Activated CD4-positive, alpha-beta memory T cell treated with anti-CD3 and anti-CD28 coated beads for 36 hours (primary cell): Measurements from ENCODE around the gene RNU1-2. TPM values are rescaled to one million over a fixed set of nuclear protein-coding genes. Genes with fewer than 3 reads are reported as not detected.
"Not testable (repeated sequence)": the region's sequence is repeated elsewhere in the genome, so short reads cannot be mapped to it uniquely, and the experiment has no call there.

Experiments used
- CTCF ChIA-PET: fragments of 350-600 bp; sonication (Branson Sonifier 250); formaldehyde crosslinking; loops from one replicate; lab custom pipeline; 2021; ENCODE audit warnings: antibody characterized with exemption, inconsistent platforms; lab: Charles Lee
- POLR2A ChIA-PET: fragments of 350-600 bp; sonication (Branson Sonifier 250); formaldehyde crosslinking; loops from one replicate; lab custom pipeline; 2021; ENCODE audit warnings: antibody characterized with exemption; lab: Charles Lee
- DNase-seq: peaks from one replicate; pipeline ENCODE4 v3.0.0-alpha.2; 2020
- H3K27ac Mint-ChIP-seq: one replicate; pipeline ENCODE4 v1.8.0; 2021; ENCODE audit warnings: mixed read lengths
- H3K27me3 Mint-ChIP-seq: one replicate; pipeline ENCODE4 v1.8.0; 2021; ENCODE audit warnings: mixed read lengths
- H3K36me3 Mint-ChIP-seq: one replicate; pipeline ENCODE4 v1.8.0; 2021; ENCODE audit warnings: mixed read lengths
- H3K4me1 Mint-ChIP-seq: one replicate; pipeline ENCODE4 v1.8.0; 2021; ENCODE audit warnings: low read depth, mixed read lengths
- H3K4me3 Mint-ChIP-seq: one replicate; pipeline ENCODE4 v1.8.0; 2021; ENCODE audit warnings: mild to moderate bottlenecking, mixed read lengths
- H3K9me3 Mint-ChIP-seq: one replicate; pipeline ENCODE4 v1.8.0; 2021; ENCODE audit warnings: mixed read lengths
- intact Hi-C: fragments of 100-400 bp; cut with micrococcal nuclease; formaldehyde crosslinking; loops from one replicate; pipeline ENCODE4 v1.15.1; 2023
- total RNA-seq, 2 experiments: library from RNA; stranded (reverse); gene quantifications; one replicate each; pipeline ENCODE4 v1.2.3, GENCODE V29; 2021

RNU1-2 gene
- total RNA-seq, 2 experiments from 2014 or later: 1,390 to 1,409 TPM

- H3K36me3 Mint-ChIP-seq, H3K27ac Mint-ChIP-seq, intact Hi-C loops, H3K27me3 Mint-ChIP-seq, CTCF ChIA-PET, DNase-seq, H3K4me3 Mint-ChIP-seq, H3K9me3 Mint-ChIP-seq: not testable (repeated sequence)
- POLR2A ChIA-PET: interaction anchor here (1.7 to 1.9 kb wide), 2 partner anchors 12 to 379 kb away, joined by 4 to 8 read pairs; partner anchors contain the start of gene RNU1-1
- peaks cover 40% of the 10 kb centered on the region for H3K4me1 Mint-ChIP-seq
Observed at GRCh38 chr1:16892978-16893525, 2.7 kb upstream of the RNU1-2 start.

GRCh38 chr1:16893796-16894195 lies 2.0 kb upstream of the RNU1-2 start:
- POLR2A ChIA-PET: interaction anchor here (1.9 kb wide), 1 partner anchor 11 kb away, joined by 8 read pairs; no protein-coding TSS in a partner anchor
- intact Hi-C loops, H3K27me3 Mint-ChIP-seq, H3K4me3 Mint-ChIP-seq, CTCF ChIA-PET, H3K36me3 Mint-ChIP-seq, DNase-seq, H3K9me3 Mint-ChIP-seq, H3K27ac Mint-ChIP-seq: not testable (repeated sequence)
- peaks cover 41% of the 10 kb centered on the region for H3K4me1 Mint-ChIP-seq

GRCh38 chr1:16894338-16894737 lies 1.4 kb upstream of the RNU1-2 start:
- H3K9me3 Mint-ChIP-seq, intact Hi-C loops, CTCF ChIA-PET, H3K27ac Mint-ChIP-seq, POLR2A ChIA-PET, H3K4me3 Mint-ChIP-seq, H3K27me3 Mint-ChIP-seq, H3K36me3 Mint-ChIP-seq, DNase-seq: not testable (repeated sequence)
- H3K4me1 Mint-ChIP-seq: peaks cover 38% of the 10 kb centered on the region

- DNase-seq, H3K27me3 Mint-ChIP-seq, H3K36me3 Mint-ChIP-seq, POLR2A ChIA-PET, H3K9me3 Mint-ChIP-seq, CTCF ChIA-PET, intact Hi-C loops: not testable (repeated sequence)
- Mint-ChIP-seq H3K27ac (peak overlapping the region; percentile 61), H3K4me3 (peak overlapping the region; percentile 63), H3K4me1 (peaks cover 29% of the 10 kb centered on the region)
Observed at GRCh38 chr1:16895233-16895597, 565 bp upstream of the RNU1-2 start.

GRCh38 chr1:16896316-16897055 lies 706 bp downstream of the RNU1-2 start:
- peak; percentile 71 for DNase-seq
- Mint-ChIP-seq H3K27ac (peak overlapping the region; percentile 97), H3K4me3 (peak overlapping the region; percentile 76), H3K4me1 (peaks cover 36% of the 10 kb centered on the region)
- intact Hi-C loops: loop anchor here (1.0 kb wide), 1 partner anchor 8 kb away; no protein-coding TSS in a partner anchor
- POLR2A ChIA-PET: interaction anchor here (0.6 to 1.7 kb wide), 5 partner anchors 9 to 383 kb away, joined by 3 to 45 read pairs (median 4); partner anchors contain the start of genes RNU1-1 and SDHB
- CTCF ChIA-PET, H3K9me3 Mint-ChIP-seq, H3K27me3 Mint-ChIP-seq, H3K36me3 Mint-ChIP-seq: not testable (repeated sequence)

GRCh38 chr1:16897653-16898052 lies 1.9 kb downstream of the RNU1-2 start:
- intact Hi-C loops, H3K27me3 Mint-ChIP-seq, POLR2A ChIA-PET, H3K9me3 Mint-ChIP-seq, CTCF ChIA-PET, H3K4me3 Mint-ChIP-seq, H3K36me3 Mint-ChIP-seq, DNase-seq: not testable (repeated sequence)
- Mint-ChIP-seq H3K27ac (peak overlapping the region; percentile 30), H3K4me1 (peaks cover 40% of the 10 kb centered on the region)

- H3K9me3 Mint-ChIP-seq, H3K27ac Mint-ChIP-seq, POLR2A ChIA-PET, H3K27me3 Mint-ChIP-seq, intact Hi-C loops, CTCF ChIA-PET, H3K36me3 Mint-ChIP-seq, DNase-seq, H3K4me3 Mint-ChIP-seq: not testable (repeated sequence)
- peaks cover 46% of the 10 kb centered on the region for H3K4me1 Mint-ChIP-seq
Observed at GRCh38 chr1:16898298-16898697, 2.5 kb downstream of the RNU1-2 start.

- H3K27me3 Mint-ChIP-seq, DNase-seq, intact Hi-C loops, POLR2A ChIA-PET, H3K4me3 Mint-ChIP-seq, H3K36me3 Mint-ChIP-seq, H3K27ac Mint-ChIP-seq, H3K9me3 Mint-ChIP-seq: not testable (repeated sequence)
- CTCF ChIA-PET: interaction anchor here (1.6 kb wide), 1 partner anchor 190 kb away, joined by 5 read pairs; no protein-coding TSS in a partner anchor
- H3K4me1 Mint-ChIP-seq: peaks cover 52% of the 10 kb centered on the region
Observed at GRCh38 chr1:16899020-16899419, 3.2 kb downstream of the RNU1-2 start.

- CTCF ChIA-PET: no interaction called here
Observed at GRCh38 chr1:16900751-16901150, 5.0 kb downstream of the RNU1-2 start.

GRCh38 chr1:16901371-16901770 lies 5.6 kb downstream of the RNU1-2 start:
- DNase-seq, H3K27me3 Mint-ChIP-seq, H3K4me3 Mint-ChIP-seq, H3K9me3 Mint-ChIP-seq, H3K36me3 Mint-ChIP-seq, H3K27ac Mint-ChIP-seq: not testable (repeated sequence)
- intact Hi-C loops: loop anchor here (5.0 to 10.0 kb wide), 4 partner anchors 151 to 1377 kb away; partner anchors contain the start of genes CASP9, DNAJC16, SDHB and SZRD1
- ChIA-PET POLR2A (interaction anchor here (0.8 kb wide), 1 partner anchor 280 kb away, joined by 3 read pairs; no protein-coding TSS in a partner anchor), CTCF (interaction anchor here (1.1 kb wide), 1 partner anchor 193 kb away, joined by 3 read pairs; no protein-coding TSS in a partner anchor)
- H3K4me1 Mint-ChIP-seq: peaks cover 41% of the 10 kb centered on the region

More at GRCh38 chr1:16900751-16901150, 5.0 kb downstream of the RNU1-2 start:
- POLR2A ChIA-PET: interaction anchor here (0.8 kb wide), 1 partner anchor 280 kb away, joined by 3 read pairs; no protein-coding TSS in a partner anchor
- Mint-ChIP-seq H3K27me3 (peaks cover 3% of the 10 kb centered on the region), H3K9me3 (peaks cover 2% of the 10 kb centered on the region), H3K27ac (no peak overlapping the region), H3K4me1 (peaks cover 44% of the 10 kb centered on the region), H3K36me3 (peaks cover 3% of the 10 kb centered on the region), H3K4me3 (no peak overlapping the region)
- intact Hi-C loops: loop anchor here (5.0 to 10.0 kb wide), 4 partner anchors 152 to 1376 kb away; partner anchors contain the start of genes CASP9, DNAJC16, SDHB and SZRD1
- no peak for DNase-seq

GRCh38 chr1:16903054-16903453 lies 7.3 kb downstream of the RNU1-2 start:
- Mint-ChIP-seq H3K9me3 (no peaks in the 10 kb centered on the region), H3K4me3 (no peak overlapping the region), H3K36me3 (no peaks in the 10 kb centered on the region), H3K27ac (no peak overlapping the region), H3K4me1 (peaks cover 29% of the 10 kb centered on the region), H3K27me3 (no peaks in the 10 kb centered on the region)
- POLR2A ChIA-PET: interaction anchor here (0.8 to 3.2 kb wide), 3 partner anchors 12 to 389 kb away, joined by 3 to 36 read pairs (median 4); no protein-coding TSS in a partner anchor
- peak; percentile 41 for DNase-seq
- intact Hi-C loops: loop anchor here (5.0 to 10.0 kb wide), 4 partner anchors 149 to 1378 kb away; partner anchors contain the start of genes CASP9, DNAJC16, SDHB and SZRD1
- CTCF ChIA-PET: interaction anchor here (1.1 to 1.8 kb wide), 2 partner anchors 194 to 282 kb away, joined by 3 read pairs; no protein-coding TSS in a partner anchor

- Mint-ChIP-seq H3K4me1 (peaks cover 25% of the 10 kb centered on the region), H3K27ac (no peak overlapping the region), H3K9me3 (no peaks in the 10 kb centered on the region), H3K4me3 (no peak overlapping the region), H3K36me3 (no peaks in the 10 kb centered on the region), H3K27me3 (no peaks in the 10 kb centered on the region)
- intact Hi-C loops: loop anchor here (5.0 to 10.0 kb wide), 4 partner anchors 149 to 1379 kb away; partner anchors contain the start of genes CASP9, DNAJC16, SDHB and SZRD1
- POLR2A ChIA-PET: interaction anchor here (1.1 to 3.2 kb wide), 2 partner anchors 12 to 14 kb away, joined by 4 to 36 read pairs; no protein-coding TSS in a partner anchor
- CTCF ChIA-PET: interaction anchor here (0.7 to 1.8 kb wide), 3 partner anchors 11 to 282 kb away, joined by 3 to 4 read pairs (median 3); no protein-coding TSS in a partner anchor
- no peak for DNase-seq
Observed at GRCh38 chr1:16903458-16903796, 7.6 kb downstream of the RNU1-2 start.
